ENCODE results near the gene GRHL1. TPM values are rescaled to one million over a fixed set of nuclear protein-coding genes. Genes with fewer than 3 reads are reported as not detected.
"Not testable (repeated sequence)": the region's sequence is repeated elsewhere in the genome, so short reads cannot be mapped to it uniquely, and the experiment has no call there.

The GRHL1 gene
- total RNA-seq, 1 donor: 1.3 TPM

DNA sequence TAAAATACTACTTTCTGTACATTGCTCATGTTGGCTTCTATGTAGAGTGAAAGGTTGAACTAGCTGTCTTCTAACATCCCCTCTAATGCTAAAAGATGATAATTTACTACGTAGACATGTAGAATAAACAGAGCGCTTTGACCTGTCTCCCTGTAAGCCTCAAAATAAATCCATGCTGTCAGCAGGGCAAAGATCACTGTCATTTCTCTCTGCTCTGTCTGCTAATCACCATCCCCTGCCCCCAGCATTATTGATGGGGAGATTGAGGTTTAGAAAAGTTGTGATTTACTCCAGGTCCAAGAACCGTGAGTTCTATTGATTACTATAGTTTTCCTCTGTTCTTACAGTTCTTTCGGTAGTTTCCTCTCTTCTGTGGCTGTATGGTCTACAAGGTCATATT, 39.0 kb upstream of the GRHL1 start:
- no peak overlapping the region for H3K4me3 ChIP-seq (ENCODE audit: low read depth, low read length)
- no peak for DNase-seq (ENCODE audit: low read depth)
- TF ChIP-seq, protein P1, sequence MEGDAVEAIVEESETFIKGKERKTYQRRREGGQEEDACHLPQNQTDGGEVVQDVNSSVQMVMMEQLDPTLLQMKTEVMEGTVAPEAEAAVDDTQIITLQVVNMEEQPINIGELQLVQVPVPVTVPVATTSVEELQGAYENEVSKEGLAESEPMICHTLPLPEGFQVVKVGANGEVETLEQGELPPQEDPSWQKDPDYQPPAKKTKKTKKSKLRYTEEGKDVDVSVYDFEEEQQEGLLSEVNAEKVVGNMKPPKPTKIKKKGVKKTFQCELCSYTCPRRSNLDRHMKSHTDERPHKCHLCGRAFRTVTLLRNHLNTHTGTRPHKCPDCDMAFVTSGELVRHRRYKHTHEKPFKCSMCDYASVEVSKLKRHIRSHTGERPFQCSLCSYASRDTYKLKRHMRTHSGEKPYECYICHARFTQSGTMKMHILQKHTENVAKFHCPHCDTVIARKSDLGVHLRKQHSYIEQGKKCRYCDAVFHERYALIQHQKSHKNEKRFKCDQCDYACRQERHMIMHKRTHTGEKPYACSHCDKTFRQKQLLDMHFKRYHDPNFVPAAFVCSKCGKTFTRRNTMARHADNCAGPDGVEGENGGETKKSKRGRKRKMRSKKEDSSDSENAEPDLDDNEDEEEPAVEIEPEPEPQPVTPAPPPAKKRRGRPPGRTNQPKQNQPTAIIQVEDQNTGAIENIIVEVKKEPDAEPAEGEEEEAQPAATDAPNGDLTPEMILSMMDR (IDR thresholded peaks at IDR 0.05; ENCODE audit: insufficient read depth, low read length): no peak

DNA sequence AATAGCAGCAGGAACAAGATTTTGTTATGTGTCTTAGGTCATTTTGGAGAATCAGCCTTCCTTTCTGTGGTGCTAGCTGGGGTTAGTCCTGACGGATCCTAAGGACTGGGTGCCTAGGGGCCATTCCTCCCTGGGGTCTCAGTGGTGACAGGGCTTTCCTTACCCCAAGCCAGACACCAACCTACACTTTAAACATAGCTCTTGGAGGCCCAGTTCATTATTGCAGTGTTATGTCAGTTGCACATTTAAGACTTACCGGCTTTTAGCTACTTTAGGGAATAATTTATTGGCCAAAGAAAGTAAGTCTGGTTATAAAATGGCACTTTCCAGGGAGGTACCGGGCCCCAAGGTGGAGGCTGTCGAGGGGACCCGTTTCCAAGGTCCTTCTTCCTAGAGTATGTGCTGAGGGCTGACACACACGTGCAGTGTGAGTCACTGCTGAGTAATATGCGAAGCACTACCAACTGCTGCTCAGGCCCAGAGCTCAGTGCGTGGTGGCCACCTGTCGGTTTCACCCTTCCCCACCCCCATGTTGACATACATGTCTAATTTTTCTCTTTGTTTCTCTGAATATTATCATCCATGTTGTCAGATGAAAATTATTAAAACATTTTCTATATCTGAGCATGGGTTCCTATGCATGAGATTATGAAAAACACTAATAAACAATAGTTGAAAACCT, 37.0 kb upstream of the GRHL1 start:
- TF ChIP-seq, protein P1 (IDR thresholded peaks at IDR 0.05; ENCODE audit: insufficient read depth, low read length): no peak
- peak; percentile 38 for DNase-seq (ENCODE audit: low read depth)
- no peak overlapping the region for H3K4me3 ChIP-seq (ENCODE audit: low read depth, low read length)

DNA sequence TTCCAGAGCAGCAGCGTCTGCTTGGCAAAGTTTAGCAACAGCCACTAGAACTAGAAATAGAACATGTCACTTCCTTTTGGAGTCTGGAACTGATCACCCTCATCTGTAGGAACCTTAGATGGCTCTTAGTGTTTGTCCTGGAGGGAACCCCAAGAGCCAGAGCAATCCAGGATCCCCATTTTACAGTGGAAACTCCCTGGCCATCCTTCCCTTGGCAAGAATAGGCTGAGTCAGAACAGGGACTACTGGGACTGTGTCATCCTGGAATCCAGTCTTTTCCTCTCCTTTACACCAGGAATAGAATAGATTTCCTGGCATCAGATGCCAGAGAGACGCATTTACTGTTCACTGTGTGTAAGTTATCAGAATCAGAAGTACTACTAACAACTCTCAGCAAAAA, 33.2 kb upstream of the GRHL1 start:
- H3K4me3 ChIP-seq (ENCODE audit: low read depth, low read length): no peak overlapping the region
- DNase-seq (ENCODE audit: low read depth): peak; percentile 51
- TF ChIP-seq, protein P1 (IDR thresholded peaks at IDR 0.05; ENCODE audit: insufficient read depth, low read length): no peak

DNA sequence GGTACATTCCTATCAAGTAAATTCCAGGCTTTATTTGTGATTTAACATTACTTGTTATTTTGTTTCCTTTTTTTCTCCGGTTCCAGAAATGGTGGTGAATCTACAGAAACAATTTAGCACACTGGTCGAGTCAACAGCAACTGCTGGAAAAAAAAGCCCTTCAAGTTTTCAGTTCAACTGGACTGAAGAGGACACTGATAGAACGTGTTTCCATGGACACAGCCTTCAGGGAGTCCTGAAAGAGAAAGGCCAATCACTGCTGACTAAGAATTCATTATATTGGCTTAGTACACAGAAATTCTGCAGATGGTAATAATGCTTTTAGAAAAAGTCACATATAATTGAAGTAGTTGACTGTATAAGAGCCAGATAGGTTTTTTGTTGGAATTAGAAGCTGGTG, 32.0 kb upstream of the GRHL1 start:
- no peak for DNase-seq (ENCODE audit: low read depth)
- TF ChIP-seq, protein P1 (IDR thresholded peaks at IDR 0.05; ENCODE audit: insufficient read depth, low read length): no peak
- H3K4me3 ChIP-seq (ENCODE audit: low read depth, low read length): no peak overlapping the region

DNA sequence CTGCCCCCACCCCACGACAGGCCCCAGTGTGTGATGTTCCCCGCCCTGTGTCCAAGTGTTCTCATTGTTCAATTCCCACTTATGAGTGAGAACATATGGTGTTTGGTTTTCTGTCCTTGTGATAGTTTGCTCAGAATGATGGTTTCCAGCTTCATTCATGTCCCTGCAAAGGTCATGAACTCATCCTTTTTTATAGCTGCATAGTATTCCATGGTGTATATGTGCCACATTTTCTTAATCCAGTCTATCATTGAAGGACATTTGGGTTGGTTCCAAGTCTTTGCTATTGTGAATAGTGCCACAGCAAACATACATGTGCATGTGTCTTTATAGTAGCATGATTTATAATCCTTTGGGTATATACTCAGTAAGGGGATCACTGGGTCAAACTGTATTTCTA, 24.5 kb upstream of the GRHL1 start:
- not testable (repeated sequence) for H3K4me3 ChIP-seq (ENCODE audit: low read depth, low read length); DNase-seq (ENCODE audit: low read depth)

DNA sequence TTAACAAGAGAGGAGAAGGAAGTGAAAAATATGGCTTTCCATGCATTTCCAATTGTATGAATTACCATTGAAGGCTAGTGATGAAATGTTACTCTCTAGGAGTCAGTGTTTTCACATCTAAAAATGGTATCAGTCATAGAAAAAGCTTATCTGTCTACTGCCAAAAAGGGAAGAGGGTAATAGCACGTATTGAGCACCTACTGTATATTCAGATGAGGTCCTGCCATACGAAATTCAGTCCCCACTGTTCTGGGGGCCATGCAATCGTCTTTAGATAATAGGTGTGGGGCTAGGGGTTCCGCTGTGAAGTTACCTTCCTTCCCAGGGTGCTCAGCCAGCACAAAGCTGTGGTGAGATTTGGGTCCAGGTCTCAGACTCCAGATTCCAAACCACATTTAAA, 14.2 kb upstream of the GRHL1 start:
- H3K4me3 ChIP-seq (ENCODE audit: low read depth, low read length): no peak overlapping the region
- no peak for DNase-seq (ENCODE audit: low read depth)
- TF ChIP-seq, protein P1 (IDR thresholded peaks at IDR 0.05; ENCODE audit: insufficient read depth, low read length): no peak

DNA sequence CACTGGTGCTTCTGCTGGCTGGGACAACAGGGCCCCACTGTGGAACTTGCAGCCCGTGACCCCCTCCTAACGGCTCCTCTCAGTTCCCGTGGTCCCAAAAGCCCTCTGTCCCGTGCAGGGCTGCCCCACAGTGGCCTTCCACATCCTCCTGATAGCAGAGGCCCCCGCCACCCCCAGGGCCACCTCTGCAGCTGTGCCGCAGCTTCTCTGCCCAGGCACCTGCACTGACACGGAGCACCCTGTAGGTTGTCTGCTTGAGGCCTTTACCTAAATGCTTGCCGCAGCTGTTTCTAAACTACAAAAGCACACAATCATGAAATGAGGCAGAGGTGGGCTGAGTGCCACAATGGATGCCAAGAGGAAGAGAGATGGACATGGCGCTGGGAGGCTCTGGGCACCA, 13.5 kb upstream of the GRHL1 start:
- H3K4me3 ChIP-seq (ENCODE audit: low read depth, low read length): no peak overlapping the region
- TF ChIP-seq, protein P1 (IDR thresholded peaks at IDR 0.05; ENCODE audit: insufficient read depth, low read length): no peak
- no peak for DNase-seq (ENCODE audit: low read depth)

All from fibroblast of the aortic adventitia (primary cell).